ENCODE results near the gene SLC38A11.
A peak's percentile ranks its signal among the peaks of the same experiment; 100 is the strongest.

DNA sequence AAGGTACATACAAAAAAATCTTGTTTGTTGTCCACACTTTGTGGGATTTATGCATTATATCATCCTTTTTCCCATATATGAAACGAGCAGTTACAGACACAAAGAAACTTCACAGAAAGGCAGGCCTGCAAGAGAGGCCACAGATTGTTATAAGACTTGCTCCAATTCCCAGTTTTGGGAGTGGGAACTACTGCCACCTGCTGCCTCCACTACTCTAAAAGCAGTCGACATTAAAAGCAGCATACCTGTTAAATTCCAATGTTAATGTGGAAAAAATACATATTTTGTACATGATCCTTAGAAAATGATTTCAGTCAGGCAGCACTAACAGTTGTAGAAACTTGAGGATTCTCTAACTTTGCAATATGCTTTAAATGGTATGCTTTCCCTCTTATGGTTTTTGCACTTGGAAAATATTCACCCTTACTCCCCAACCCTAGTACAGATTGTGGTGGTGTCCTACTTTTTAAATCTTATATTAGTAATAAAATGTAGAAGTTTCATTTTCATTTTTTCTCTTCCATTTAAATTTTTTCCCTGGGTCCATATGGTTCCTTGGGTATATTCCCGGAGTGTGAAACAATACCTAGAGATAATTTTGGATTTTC, 37.9 kb downstream of the SLC38A11 start:
- TF ChIP-seq, protein P1, sequence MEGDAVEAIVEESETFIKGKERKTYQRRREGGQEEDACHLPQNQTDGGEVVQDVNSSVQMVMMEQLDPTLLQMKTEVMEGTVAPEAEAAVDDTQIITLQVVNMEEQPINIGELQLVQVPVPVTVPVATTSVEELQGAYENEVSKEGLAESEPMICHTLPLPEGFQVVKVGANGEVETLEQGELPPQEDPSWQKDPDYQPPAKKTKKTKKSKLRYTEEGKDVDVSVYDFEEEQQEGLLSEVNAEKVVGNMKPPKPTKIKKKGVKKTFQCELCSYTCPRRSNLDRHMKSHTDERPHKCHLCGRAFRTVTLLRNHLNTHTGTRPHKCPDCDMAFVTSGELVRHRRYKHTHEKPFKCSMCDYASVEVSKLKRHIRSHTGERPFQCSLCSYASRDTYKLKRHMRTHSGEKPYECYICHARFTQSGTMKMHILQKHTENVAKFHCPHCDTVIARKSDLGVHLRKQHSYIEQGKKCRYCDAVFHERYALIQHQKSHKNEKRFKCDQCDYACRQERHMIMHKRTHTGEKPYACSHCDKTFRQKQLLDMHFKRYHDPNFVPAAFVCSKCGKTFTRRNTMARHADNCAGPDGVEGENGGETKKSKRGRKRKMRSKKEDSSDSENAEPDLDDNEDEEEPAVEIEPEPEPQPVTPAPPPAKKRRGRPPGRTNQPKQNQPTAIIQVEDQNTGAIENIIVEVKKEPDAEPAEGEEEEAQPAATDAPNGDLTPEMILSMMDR (conservative IDR thresholded peaks at IDR 0.05; ENCODE audit: low read length): peak; percentile 60
- TF ChIP-seq EZH2phosphoT487 (IDR thresholded peaks at IDR 0.05; ENCODE audit: borderline replicate concordance, low read depth, low read length): no peak

Measured in OCI-LY7 (cell line).